ENCODE results near the gene SGTA.

The SGTA gene

DNA sequence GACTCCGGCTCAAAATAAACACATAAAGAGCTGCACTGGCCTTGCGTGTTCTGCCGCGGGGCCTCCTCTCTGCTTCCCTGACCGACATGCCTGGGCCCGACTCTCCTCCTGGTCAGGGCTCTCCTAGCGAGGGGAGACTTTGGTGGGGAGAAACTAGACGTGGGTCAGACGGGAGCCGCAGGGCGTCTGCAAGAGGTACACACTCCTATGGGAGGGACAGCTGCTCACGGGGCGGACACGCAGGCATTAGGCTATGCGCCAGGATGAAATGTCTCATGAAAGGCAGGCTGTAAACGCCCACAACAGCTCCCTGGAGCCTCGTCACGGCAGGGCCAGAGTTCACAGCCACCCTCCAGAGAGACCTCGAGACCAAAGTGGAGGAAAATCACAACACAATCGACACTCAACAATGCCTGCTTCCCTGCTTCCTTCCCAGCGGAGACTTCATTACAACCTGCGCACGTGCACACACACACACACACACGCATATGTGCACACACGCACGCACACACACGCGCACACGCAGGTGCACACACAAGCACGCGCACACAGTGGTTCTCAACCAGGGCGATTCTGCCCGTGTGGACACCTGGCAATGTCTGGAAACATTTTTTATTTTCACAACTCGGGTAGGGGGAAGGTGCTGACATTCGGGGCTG lies 49.0 kb downstream of the SGTA start:
- H3K9ac ChIP-seq (ENCODE audit: low read depth, low read length) = no peak overlapping the region
- no peak overlapping the region for H3K4me3 ChIP-seq (ENCODE audit: low read length)
- no peak overlapping the region for H3K4me2 ChIP-seq (ENCODE audit: low read length)

GRCh38 chr19:2732883-2733282 lies 50.2 kb downstream of the SGTA start:
- Histone ChIP-seq H3K27me3 (ENCODE audit: control insufficient read depth, insufficient read depth, low read length) (no peaks in the 10 kb centered on the region), H3K4me2 (ENCODE audit: low read length) (no peak overlapping the region), H3K9ac (ENCODE audit: low read depth, low read length) (no peak overlapping the region), H3K4me1 (ENCODE audit: control insufficient read depth, insufficient read depth, low read length) (no peaks in the 10 kb centered on the region), H3K36me3 (ENCODE audit: insufficient read depth, low read length) (peaks cover 16% of the 10 kb centered on the region), H3K4me3 (ENCODE audit: low read length) (no peak overlapping the region), H3K9me3 (replicated peaks; ENCODE audit: low read length) (no peaks in the 10 kb centered on the region)

More for the DNA sequence above, 49.0 kb downstream of the SGTA start:
- Histone ChIP-seq H3K27me3 (ENCODE audit: control insufficient read depth, insufficient read depth, low read length) (no peaks in the 10 kb centered on the region), H3K36me3 (ENCODE audit: insufficient read depth, low read length) (peaks cover 16% of the 10 kb centered on the region), H3K9me3 (replicated peaks; ENCODE audit: low read length) (no peaks in the 10 kb centered on the region), H3K4me1 (ENCODE audit: control insufficient read depth, insufficient read depth, low read length) (peaks cover 1% of the 10 kb centered on the region)

DNA sequence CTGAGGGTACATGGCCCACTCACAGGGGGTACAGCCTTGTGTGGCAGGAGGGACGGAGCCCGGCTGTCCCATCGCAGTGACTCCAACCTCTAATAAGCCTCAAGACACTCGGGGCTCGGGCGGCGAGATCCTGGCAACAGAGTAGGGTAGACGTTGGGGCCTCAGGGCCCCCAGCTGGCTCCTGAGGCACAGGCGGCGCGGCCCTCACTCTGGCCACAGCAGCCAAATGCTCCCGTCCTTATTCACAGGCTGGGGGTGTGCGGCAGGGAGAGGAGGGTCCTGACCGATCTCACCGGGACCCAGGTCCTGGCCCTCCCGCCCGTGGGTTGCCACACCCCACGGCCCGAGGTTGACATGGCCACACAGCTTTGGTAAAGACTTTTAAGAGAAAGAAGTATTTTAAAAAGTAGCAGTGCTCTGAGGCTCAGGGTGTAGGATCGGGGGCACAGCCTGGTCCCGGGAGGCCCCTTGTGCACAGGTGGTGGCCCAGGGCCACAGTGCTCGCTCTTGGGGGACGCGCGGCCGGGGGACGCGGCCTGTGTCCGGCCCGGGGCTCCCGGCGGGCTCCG lies 50.8 kb downstream of the SGTA start:
- H3K4me2 ChIP-seq (ENCODE audit: low read length) = no peak overlapping the region
- peaks cover 16% of the 10 kb centered on the region for H3K36me3 ChIP-seq (ENCODE audit: insufficient read depth, low read length)
- peaks cover 2% of the 10 kb centered on the region for H3K27me3 ChIP-seq (ENCODE audit: control insufficient read depth, insufficient read depth, low read length)
- H3K9me3 ChIP-seq (replicated peaks; ENCODE audit: low read length) = no peaks in the 10 kb centered on the region
- no peak overlapping the region for H3K9ac ChIP-seq (ENCODE audit: low read depth, low read length)
- H3K4me3 ChIP-seq (ENCODE audit: low read length) = no peak overlapping the region
- peaks cover 5% of the 10 kb centered on the region for H3K4me1 ChIP-seq (ENCODE audit: control insufficient read depth, insufficient read depth, low read length)

GRCh38 chr19:2731181-2731995 lies 51.7 kb downstream of the SGTA start:
- Histone ChIP-seq H3K4me1 (ENCODE audit: control insufficient read depth, insufficient read depth, low read length) (peaks cover 14% of the 10 kb centered on the region), H3K4me3 (ENCODE audit: low read length) (no peak overlapping the region), H3K9me3 (replicated peaks; ENCODE audit: low read length) (no peaks in the 10 kb centered on the region), H3K4me2 (ENCODE audit: low read length) (no peak overlapping the region), H3K9ac (ENCODE audit: low read depth, low read length) (no peak overlapping the region), H3K36me3 (ENCODE audit: insufficient read depth, low read length) (peaks cover 10% of the 10 kb centered on the region), H3K27me3 (ENCODE audit: control insufficient read depth, insufficient read depth, low read length) (peaks cover 9% of the 10 kb centered on the region)

DNA sequence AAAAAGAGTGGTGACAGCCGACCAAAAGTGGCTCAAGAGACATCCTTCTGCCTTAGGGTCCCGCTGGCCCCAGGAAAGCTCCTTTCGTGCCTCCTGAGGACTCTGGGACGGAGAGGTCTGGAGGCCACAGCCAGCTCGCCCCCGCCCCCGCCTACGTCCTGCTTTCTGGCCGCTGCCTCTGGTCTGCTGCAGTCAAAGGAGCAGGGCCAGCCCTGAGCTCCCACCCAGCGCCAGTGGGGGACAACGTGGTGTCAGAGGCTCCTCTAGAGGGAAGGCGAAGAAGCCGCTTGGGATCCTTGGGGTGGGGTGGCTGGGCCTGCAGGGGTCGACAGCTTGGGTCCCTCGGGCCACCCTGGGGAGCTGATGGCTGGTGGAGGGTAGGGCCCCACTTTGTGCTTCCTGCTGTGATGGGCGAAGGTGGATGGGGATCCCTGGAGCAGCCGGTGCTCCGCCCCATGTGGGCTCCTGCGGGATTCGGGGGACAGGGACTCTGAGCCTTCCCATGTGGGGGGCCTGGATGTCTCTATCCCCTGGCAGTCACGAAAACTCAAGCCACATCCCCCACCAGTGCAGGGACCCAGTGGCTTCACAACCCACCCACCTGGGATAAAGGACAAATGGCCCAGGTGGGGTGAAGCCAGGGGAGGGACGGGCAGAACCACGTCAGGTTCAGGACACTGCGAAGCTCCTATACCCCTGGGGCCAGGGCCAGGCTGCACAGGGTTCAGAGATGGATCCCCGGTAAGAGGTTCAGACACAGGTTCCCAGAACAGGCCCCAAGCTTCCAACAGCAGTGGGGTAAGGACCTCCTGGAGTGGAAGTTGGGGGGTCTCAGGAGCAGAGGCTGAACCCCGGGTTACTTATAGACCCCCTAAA lies 52.9 kb downstream of the SGTA start:
- Histone ChIP-seq H3K4me2 (ENCODE audit: low read length) (no peak overlapping the region), H3K27me3 (ENCODE audit: control insufficient read depth, insufficient read depth, low read length) (peaks cover 13% of the 10 kb centered on the region), H3K4me3 (ENCODE audit: low read length) (no peak overlapping the region), H3K9me3 (replicated peaks; ENCODE audit: low read length) (no peaks in the 10 kb centered on the region), H3K9ac (ENCODE audit: low read depth, low read length) (no peak overlapping the region), H3K4me1 (ENCODE audit: control insufficient read depth, insufficient read depth, low read length) (peaks cover 14% of the 10 kb centered on the region), H3K36me3 (ENCODE audit: insufficient read depth, low read length) (no peaks in the 10 kb centered on the region)

DNA sequence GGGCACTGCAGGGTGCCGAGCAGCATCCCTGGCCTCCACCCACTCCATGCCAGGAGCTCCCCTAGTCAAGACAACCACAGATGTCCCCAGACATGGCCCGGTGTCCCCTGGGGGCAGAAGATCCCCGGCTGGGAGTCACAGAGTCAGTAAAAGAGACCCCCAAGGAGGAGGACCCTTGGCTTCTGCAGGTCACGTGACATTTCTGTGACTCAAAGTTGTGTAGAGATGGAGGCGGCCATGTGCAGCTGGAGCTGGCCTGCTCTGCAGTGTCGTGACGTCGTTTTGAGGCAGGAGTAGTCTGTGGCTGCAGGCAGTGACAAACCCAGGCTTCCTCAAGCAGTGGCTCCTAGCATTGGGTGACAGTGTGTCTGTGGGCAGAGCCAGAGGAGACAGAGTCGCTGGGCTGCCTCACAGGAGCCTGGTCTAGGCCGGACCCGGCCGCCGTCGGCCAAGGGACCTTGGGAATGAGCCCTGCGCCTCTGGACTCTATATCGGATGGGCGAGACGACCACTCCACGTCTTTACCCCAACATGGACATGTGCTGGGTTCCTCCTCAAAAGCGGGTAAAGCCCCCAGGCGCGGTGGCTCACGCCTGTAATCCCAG lies 54.2 kb downstream of the SGTA start:
- Histone ChIP-seq H3K9ac (ENCODE audit: low read depth, low read length) (no peak overlapping the region), H3K4me3 (ENCODE audit: low read length) (no peak overlapping the region), H3K4me1 (ENCODE audit: control insufficient read depth, insufficient read depth, low read length) (peaks cover 14% of the 10 kb centered on the region), H3K4me2 (ENCODE audit: low read length) (no peak overlapping the region), H3K9me3 (replicated peaks; ENCODE audit: low read length) (no peaks in the 10 kb centered on the region), H3K36me3 (ENCODE audit: insufficient read depth, low read length) (no peaks in the 10 kb centered on the region), H3K27me3 (ENCODE audit: control insufficient read depth, insufficient read depth, low read length) (peaks cover 13% of the 10 kb centered on the region)

DNA sequence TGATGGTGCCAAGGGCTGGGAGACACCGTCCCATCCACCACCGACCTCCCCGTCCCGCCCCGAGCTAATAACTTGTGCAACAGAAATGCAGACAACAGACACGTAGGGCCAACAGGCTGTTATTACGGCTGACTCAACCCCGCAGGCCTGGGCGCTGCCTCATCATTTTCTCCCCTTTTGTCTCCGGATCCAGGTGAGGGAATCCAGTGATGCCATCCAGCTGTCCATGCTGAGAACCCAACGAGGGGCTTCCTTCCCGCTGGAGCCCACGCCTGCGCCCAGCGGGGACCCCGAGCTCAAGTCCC lies 55.5 kb downstream of the SGTA start:
- H3K36me3 ChIP-seq (ENCODE audit: insufficient read depth, low read length) = no peaks in the 10 kb centered on the region
- H3K4me2 ChIP-seq (ENCODE audit: low read length) = no peak overlapping the region
- no peak overlapping the region for H3K9ac ChIP-seq (ENCODE audit: low read depth, low read length)
- H3K4me3 ChIP-seq (ENCODE audit: low read length) = no peak overlapping the region
- H3K9me3 ChIP-seq (replicated peaks; ENCODE audit: low read length) = no peaks in the 10 kb centered on the region
- H3K27me3 ChIP-seq (ENCODE audit: control insufficient read depth, insufficient read depth, low read length) = peaks cover 13% of the 10 kb centered on the region
- peaks cover 27% of the 10 kb centered on the region for H3K4me1 ChIP-seq (ENCODE audit: control insufficient read depth, insufficient read depth, low read length)

- Histone ChIP-seq H3K4me2 (ENCODE audit: low read length) (peak overlapping the region; percentile 15), H3K36me3 (ENCODE audit: insufficient read depth, low read length) (no peaks in the 10 kb centered on the region), H3K4me3 (ENCODE audit: low read length) (no peak overlapping the region), H3K9ac (ENCODE audit: low read depth, low read length) (no peak overlapping the region), H3K4me1 (ENCODE audit: control insufficient read depth, insufficient read depth, low read length) (peaks cover 30% of the 10 kb centered on the region), H3K27me3 (ENCODE audit: control insufficient read depth, insufficient read depth, low read length) (peaks cover 13% of the 10 kb centered on the region), H3K9me3 (replicated peaks; ENCODE audit: low read length) (no peaks in the 10 kb centered on the region)
Observed at GRCh38 chr19:2726904-2727639, 56.0 kb downstream of the SGTA start.

GRCh38 chr19:2726160-2726855 lies 56.8 kb downstream of the SGTA start:
- H3K36me3 ChIP-seq (ENCODE audit: insufficient read depth, low read length) = no peaks in the 10 kb centered on the region
- H3K4me1 ChIP-seq (ENCODE audit: control insufficient read depth, insufficient read depth, low read length) = peaks cover 30% of the 10 kb centered on the region
- H3K4me3 ChIP-seq (ENCODE audit: low read length) = no peak overlapping the region
- peak overlapping the region; percentile 15 for H3K4me2 ChIP-seq (ENCODE audit: low read length)
- H3K27me3 ChIP-seq (ENCODE audit: control insufficient read depth, insufficient read depth, low read length) = peaks cover 13% of the 10 kb centered on the region
- H3K9me3 ChIP-seq (replicated peaks; ENCODE audit: low read length) = no peaks in the 10 kb centered on the region
- H3K9ac ChIP-seq (ENCODE audit: low read depth, low read length) = no peak overlapping the region

DNA sequence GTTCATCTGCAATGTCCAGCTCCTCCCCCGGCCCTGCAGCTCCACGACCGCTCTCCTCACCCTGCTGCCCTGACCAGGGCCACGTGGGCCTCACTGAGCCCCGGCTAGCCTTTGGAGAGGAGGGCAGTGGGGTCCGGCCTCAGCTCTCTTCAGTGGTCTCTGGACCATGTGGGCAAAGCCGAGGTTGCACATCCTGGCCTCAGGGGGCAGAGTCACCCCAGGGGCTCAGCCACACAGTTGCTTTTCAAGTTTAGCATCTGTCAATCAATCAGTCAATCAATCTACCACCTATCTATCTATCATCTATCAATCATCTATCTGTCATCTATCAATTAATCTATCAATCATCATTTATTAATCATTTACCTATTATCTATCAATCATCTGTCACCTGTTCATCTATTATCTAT lies 58.9 kb downstream of the SGTA start:
- Histone ChIP-seq H3K27me3 (ENCODE audit: control insufficient read depth, insufficient read depth, low read length) (peaks cover 13% of the 10 kb centered on the region), H3K9ac (ENCODE audit: low read depth, low read length) (no peak overlapping the region), H3K4me3 (ENCODE audit: low read length) (no peak overlapping the region), H3K4me2 (ENCODE audit: low read length) (no peak overlapping the region), H3K4me1 (ENCODE audit: control insufficient read depth, insufficient read depth, low read length) (peaks cover 40% of the 10 kb centered on the region), H3K9me3 (replicated peaks; ENCODE audit: low read length) (no peaks in the 10 kb centered on the region), H3K36me3 (ENCODE audit: insufficient read depth, low read length) (no peaks in the 10 kb centered on the region)
